GM19463 (cell line): Measurements from ENCODE around the gene ACTR3.
A peak's percentile ranks its signal among the peaks of the same experiment; 100 is the strongest.
"Not testable (repeated sequence)": the region's sequence is repeated elsewhere in the genome, so short reads cannot be mapped to it uniquely, and the experiment has no call there.

ENCODE experiments used
- ATAC-seq: cut with Tn5 transposase; IDR thresholded peaks from one replicate; pipeline ENCODE4 v1.9.1; 2021; ENCODE audit warnings: mild to moderate bottlenecking, moderate library complexity; ENCODE audit not compliant: unreplicated experiment

The ACTR3 gene

DNA sequence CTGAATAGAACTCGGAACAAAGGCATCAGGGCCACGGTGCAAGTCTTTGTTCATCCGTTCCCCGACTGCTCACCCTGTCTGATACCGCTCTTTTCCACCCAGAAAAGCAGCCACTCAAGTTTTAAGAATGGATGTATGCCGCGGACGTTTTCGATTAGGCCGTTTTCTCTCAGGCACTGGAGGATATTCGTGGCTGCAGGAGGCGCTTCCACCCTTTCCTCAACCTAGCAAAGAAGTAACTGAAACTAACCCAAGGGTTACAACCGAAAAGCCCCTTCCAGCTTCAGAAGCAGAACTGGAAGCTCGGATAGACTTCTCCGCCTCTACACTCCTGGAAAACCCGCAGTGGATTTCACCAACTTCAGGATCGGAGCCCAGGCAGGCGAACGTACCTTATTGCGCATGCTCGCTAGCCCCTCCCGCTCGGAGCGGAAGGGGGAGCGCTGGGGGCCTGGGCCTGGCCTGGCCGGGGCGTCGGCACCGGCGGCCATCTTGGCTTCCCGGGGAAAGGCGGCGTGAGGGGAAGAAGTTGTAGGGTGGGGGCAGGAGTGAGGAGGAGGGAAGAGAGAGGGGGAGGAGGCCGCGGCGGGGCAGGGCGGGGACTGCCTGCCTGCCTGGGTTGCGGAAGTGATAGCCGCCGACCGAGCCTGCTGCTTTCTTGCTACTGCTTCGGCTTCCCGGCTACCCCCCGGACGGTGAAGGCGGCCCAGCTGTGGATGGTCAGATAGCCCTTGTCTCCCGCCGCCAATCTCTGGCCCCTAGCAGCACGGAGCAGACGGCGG lies at the start of gene ACTR3:
Gene ACTR3 (plus strand): TSS at position 619 of the 782 bp plus-strand sequence. CDS start 191 bp downstream, outside the sequence.
- peak; percentile 53 for ATAC-seq

DNA sequence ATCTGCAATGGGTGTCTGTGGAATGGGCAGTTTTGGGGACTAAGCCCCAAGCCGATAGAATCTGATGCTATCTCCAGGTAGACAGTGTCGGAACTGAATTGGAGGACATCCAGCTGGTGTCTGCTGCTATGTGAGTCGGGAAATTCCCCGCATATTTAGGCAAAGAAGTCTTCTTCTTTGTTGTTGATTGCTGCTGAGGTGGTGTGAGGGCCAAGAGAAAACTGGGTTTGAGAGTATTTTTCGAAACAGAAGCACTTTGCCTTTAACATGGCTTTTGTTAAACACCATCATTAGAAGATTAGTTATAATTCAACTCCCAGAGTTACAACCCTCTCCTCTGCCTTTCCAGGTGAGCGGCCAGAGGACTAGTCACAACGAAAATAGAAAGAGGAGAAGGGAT lies 49.4 kb upstream of the ACTR3 start:
- ATAC-seq = no peak

DNA sequence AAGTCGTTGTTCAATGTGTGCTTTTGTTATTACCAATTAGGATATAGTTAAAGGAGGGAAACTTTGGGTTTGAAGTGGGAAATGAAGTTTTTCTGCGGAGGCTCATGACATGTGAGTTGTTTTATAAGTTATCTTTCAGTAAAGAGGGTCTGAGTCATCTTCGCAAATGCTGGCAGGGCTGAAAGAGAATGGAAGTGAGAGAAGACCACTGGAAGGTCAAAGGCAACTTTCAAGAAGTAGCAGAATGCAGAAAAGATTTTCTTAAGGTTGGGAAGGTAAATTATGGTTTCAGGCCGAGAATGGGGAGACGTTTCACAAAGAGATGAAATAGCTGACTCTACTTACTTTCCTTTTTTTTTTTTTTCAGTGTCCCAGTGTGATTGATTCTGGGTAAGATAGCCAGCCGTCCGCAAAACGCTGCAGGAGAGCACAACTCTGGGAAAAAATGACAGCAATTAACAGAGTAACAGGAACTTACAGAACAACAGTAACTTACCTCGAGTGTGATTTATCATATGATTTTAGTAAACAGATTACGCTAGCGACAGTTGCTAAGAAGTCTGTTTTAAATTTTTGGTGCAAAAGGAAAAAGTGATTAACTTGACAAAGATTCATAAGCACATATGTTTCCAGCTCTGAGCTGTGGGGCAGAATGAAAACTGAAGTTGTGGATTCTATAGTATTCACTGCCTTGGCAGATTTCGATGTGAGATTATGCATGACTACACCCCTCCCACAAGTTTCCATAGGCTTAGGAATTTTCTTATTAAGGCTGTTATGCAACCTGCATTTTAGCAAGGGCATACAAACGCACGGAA lies 46.8 kb upstream of the ACTR3 start:
- no peak for ATAC-seq

DNA sequence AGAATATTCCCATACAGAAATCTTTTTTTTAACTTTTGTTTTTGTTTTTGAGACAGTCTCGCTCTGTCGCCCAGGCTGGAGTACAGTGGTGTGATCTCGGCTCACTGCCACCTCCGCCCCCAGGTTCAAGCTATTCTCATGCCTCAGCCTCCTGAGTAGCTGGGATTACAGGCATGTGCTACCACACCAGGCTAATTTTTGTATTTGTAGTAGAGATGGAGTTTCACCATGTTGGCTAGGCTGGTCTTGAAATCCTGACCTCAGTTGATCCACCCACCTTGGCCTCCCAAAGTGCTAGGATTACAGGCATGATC lies 46.2 kb upstream of the ACTR3 start:
- not testable (repeated sequence) for ATAC-seq

DNA sequence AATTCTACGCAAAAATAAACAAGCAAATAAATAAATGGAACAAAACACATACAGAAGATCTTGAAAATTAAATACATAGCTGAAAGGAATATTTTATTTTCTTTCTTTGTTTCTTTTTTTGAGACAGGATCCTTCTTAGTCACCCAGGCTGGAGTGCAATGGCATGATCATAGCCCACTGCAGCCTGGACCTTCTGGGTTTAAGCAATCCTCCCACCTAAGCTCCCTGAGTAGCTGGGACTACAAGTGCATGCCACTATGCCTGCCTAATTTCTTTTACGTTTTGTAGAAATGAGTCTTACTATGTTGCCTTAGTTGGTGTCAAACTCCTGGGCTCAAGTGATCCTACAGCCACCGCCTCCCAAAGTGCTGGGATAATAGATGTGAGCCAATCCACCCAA lies 44.6 kb upstream of the ACTR3 start:
- no peak for ATAC-seq

DNA sequence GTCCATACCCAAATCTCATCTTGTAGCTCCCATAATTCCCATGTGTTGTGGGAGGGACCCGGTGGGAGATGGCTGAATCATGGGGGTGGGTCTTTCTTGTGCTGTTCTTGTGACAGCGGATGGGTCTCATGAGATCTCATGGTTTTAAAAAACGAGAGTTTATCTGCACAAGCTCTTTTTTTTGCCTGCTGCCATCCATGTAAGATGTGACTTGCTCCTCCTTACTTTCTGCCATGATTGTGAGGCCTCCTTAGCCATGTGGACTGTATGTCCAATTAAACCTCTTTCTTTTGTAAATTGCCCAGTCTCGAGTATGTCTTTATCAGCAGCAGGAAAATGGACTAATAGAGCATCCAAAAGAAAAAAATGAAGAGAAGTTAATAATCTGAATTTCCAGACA lies 44.1 kb upstream of the ACTR3 start:
- ATAC-seq = not testable (repeated sequence)

DNA sequence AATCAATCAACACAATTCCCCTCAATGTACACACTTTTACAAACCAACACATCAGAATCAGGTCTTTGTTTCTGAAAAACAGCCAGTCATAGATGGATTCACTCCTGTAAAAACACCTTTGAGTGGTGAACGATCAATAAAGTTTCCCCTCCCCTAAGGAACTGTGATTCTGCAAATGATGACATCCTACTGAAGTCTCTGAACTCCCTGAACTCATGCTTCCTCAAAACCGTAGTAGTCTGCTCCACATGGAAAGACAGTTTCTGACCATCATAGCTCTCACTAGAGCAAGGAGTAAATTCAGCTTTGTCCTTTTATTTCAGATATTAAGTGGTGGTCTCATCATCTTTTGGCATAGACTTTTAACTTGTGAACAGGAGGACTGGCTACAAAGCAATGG lies 43.5 kb upstream of the ACTR3 start:
- ATAC-seq = no peak

DNA sequence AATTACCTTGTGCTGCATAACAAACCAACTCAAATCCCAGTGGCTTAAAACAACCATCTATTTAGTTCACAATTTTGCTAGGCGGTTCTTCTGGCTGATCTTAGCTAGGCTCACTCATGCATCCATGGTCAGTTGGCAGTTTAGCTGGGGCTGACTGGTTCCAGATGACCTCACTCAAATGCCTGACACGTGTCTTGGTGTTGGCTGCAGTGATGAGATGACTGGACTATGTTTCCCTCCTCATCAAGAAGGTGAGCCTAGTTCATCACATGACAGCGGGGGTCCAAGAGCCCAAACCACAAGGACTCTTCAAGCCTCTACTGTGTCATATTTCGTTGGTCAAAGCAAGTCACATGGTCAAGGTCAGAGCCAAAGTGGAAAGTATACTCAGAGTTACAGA lies 42.7 kb upstream of the ACTR3 start:
- peak; percentile 92 for ATAC-seq

DNA sequence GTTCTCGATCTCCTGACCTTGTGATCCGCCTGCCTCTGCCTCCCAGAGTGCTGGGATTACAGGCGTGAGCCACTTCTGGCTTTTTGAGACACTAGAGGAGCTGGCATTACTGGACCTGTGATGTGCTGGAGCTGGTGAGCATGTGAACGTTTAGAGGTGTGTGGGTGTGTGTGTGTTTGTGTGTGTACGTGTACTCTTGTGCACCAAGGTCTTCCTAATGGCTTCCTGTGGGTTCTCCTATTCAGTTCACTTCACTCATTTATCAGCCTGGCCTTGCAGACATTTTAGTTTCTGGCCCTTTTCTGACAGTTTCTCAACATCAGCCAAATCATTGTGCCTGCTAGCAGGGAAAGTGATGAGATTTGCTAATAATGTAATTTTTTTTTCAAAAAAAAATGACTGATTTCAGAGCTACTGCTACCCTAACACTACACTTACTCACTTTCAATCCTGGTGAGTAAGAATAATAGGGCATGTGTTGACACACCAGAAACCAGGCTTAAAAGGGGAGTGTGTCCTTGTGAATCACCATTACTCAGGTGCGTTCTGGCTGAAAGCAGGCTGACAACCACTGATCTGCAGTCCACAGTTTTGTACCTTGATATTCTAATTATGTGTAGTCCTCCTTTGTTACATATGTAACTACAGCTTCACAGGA lies 41.0 kb upstream of the ACTR3 start:
- peak; percentile 49 for ATAC-seq

DNA sequence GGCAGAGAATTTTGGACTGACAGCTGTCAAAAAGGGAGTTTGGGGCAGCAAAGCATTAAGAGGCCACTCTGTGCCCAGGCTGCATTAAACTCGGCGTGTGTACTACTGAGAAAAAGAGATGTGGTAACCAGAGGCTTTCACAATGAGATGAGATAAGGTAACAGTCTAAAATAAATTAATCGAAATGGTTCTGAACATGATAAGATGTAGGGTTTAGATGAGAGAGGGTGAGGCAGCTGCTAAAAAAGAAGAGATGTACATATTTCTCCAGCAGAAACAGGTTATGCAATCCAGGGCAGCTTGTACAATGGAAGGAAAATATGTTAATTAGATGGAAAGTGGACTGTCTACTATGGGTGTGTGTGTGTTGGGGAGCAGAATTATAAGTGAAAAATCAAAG lies 39.2 kb upstream of the ACTR3 start:
- ATAC-seq = no peak

DNA sequence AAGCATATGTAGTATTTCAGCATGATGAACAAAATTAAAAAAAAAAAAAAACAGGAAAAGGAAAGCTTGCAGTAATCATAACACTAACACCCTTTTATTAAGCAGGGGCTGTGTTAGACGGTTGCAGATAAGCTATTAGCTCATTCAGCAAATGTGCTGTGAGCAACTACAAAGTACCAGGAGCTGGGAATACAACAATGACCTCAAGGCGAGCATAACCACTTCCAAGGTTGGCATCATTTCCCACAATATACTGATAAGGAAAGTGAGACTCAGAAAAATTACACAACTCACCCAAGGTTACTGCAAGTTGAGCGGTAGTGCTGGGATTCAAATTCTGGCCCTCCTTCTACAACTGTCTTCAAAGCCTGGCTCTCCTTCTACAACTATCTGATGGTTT lies 38.2 kb upstream of the ACTR3 start:
- no peak for ATAC-seq

DNA sequence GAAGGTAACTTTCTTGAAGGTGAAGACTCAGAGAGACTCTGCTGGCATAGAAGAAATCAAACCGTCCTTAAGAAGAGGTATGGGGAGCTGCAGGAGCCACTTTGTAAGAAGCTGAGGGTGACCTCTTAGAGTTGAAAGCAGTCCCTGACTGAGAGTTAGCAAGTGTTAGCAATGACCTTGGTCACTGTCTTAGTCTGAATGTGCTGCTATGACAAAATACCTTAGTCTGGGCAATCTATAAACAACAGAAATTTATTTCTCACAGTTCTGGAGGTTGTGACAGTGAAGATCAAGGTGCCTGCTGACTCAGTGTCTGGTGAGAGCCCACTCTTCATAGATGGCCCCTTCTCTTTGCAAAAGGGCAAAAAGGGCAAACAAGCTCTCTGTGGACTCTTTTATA lies 35.7 kb upstream of the ACTR3 start:
- ATAC-seq = no peak

DNA sequence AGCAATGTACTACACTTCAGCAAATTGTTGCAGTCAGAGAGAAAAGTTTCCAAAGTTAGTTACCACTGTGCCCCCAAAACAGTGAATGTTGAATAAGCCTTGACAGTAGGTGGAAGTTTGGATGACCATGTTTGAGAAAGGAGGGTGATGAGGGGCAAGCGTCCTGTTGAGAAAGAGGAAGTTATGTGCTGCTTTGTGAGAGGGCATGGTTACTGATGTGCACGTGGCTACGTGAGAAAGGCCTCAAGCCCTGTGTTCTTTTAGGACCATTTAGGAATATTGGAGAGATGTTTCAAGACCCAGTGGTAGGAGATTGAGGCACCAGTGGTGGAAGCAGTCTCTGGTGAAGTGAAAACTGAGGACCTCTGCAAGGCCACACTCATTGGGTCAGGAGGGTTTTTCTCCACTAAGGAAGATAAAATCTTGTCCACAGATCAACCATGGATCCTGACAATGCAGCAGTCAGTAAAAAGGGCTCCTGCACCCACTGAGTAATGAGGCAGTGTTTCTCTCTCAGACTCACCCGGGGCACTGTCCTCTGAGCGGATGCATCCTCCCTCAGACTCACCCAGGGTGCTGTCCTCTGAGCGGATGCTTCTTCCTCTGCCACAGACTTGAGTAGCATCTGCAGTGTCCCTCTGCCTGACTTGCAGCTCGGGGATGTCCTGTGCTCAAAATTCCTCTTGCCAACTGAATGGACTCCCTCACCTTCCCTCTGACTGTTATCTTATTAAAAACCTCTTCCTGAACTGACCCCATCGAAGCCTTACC lies 34.7 kb upstream of the ACTR3 start:
- no peak for ATAC-seq

DNA sequence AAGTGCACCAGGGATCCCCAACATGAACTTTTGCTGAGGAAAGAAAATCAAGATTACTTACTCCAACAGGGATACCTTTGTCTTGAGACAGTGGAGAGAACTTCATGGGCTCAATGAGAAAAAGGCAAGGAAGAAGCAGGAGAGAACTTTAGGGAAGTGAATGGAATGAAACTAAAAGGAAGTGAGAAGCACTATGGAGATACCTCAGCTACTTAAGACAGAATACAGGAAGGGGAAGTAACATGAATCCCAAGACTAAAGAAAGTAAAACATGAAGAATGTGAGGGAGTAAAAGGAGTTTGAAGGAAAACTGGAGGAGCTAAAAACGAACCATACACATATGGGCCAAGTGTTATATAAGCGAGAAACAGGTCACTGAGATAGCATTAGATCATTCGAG lies 32.4 kb upstream of the ACTR3 start:
- ATAC-seq = no peak

DNA sequence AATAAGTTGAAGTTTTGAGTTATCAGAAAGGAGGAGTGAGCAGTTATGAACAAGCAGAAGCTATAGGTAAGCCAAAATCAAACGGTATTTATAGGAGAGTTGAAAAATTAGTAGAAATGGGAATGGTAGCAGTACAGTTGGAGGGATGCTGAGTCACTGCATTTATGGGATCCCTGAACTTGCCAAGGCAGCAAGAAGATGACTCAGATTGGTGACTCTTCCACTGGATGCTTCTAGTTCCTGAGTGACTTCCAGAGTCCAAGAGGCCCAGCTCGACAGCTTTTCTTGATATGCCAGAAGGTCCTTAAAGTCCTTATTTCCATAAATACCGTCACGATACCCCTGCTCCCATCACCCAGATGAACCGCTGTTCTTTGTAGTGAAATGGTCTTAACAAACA lies 31.1 kb upstream of the ACTR3 start:
- ATAC-seq = no peak

DNA sequence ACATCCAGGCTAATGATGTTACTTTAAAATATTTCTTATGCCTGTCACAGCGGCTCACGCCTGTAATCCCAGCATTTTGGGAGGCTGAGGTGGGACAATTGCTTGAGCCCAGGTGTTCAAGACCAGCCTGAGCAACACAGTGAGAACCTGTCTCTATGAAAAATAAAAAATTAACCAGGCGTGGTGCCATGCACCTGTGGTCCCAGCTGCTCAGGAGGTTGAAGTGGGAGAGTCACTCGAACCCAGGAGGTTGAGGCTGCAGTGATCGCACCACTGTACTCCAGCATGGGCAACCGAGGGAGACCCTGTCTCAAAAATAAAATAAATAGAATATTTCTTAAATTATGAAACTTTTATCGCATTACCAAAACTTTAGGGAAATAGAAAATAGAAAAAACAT lies 28.1 kb upstream of the ACTR3 start:
- ATAC-seq = no peak

DNA sequence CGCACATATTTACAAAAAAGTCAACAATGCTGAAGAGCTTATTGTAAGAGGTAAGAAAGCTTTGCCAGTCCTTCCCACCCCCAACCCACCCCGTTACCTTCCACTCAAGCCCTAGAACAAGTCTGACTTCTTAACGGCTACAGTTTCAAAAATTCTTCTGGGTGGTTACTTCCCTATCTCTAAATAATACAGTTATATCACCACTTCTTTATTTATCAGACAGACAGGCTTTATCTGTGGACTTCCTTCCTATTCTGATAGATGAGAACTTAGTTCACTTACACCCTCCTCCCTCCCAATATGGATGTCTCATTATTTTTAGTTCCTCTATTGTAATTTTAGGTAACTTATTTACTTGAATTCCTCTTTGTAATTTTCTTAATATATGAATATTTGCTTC lies 26.7 kb upstream of the ACTR3 start:
- ATAC-seq = no peak

DNA sequence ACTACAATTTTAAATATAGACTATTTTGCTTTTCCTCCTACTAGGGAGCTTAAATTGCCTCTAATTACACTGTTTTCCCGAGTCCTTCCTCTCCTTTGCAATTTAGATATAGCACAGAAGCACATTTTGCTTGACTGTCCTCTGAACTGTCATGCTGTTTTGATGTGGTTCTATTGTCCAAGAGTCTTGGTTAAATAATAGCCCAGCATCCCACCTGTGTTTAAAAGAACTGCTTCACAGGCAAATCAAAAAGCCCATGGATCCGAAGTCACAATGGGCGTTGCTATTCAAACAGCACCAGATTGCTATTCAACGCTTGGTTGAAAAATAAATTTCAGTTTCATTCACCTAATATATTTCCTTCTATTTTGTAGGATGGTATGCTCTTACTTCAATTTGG lies 22.3 kb upstream of the ACTR3 start:
- no peak for ATAC-seq

DNA sequence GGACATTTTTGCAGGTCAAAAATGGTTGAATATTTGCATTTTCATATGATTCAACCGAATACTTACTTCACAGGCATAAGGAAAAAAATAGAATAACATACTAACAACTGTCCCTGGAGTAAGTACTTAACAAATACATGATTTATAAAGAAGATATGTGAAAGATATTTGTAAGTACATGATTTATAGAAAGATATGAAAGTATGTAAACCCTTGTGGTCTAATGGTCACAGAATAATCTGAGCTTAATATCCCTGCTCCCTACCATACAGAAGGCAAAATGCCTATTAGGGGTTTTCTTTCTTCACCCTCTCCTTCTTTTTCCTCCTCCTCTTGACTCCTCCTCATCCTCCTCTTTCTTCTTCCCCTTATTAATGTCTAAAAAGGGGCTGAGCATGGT lies 20.6 kb upstream of the ACTR3 start:
- ATAC-seq = no peak

DNA sequence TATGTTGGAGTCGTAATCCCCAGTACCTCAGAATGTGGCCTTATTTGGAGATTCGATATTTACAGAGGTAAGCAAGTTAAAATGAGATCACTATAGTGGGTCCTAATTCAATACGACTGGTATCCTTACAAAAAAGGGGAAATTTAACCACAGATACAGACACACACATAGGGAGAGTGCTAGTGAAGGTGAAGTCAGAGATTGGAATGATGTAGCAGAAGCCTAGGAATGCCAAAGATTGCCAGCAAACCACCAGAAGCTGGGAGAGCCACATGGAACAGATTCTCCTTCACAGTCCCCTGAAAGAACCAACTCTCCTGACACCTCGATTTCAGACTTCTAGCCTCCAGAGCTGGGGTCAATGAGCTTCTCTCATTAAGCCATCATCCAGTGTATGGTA lies 17.7 kb upstream of the ACTR3 start:
- no peak for ATAC-seq

DNA sequence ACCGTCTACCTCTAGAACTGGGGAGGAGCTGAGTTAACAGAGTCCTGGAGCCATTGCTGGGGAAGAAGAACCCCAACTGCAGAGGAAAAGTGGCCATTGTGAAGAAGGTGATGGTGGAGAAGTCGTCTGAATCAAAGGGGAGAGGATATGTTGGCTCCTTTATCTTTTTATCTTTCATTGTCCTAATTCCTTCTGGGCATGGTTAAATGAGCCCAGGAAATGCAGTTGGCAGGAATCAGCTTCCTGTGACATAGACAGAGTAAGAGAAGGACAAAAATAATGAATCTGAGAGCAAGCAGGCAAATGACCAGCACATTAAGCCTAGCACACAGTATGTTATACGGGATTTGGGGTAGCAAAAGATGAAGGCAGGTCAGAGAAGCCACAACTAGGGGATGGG lies 16.0 kb upstream of the ACTR3 start:
- no peak for ATAC-seq
